Umbilical cord (tissue), 2 donors: ENCODE data around the gene PLEKHM3. TPM values are rescaled to one million over a fixed set of nuclear protein-coding genes. Genes with fewer than 3 reads are reported as not detected.

Source experiments
- DNase-seq: peaks from one replicate; pipeline ENCODE4 v3.0.0-alpha.2; 2015; ENCODE audit warnings: low spot score
- total RNA-seq: library from RNA; depleted of rRNA; stranded (reverse); fragments of >200 nt; gene quantifications from one replicate; pipeline ENCODE4 v1.2.3, GENCODE V29; 2014; ENCODE audit warnings: low replicate concordance; ENCODE audit not compliant: insufficient read depth

The PLEKHM3 gene
- total RNA-seq, 1 donor from 2014 or later: 27.0 TPM

- no peak for DNase-seq
These were observed 228.6 kb downstream of the PLEKHM3 start for GRCh38 chr2:207796585-207797350.

- peak; percentile 33 for DNase-seq
These were observed 233.0 kb downstream of the PLEKHM3 start for GRCh38 chr2:207792244-207792785.

DNA sequence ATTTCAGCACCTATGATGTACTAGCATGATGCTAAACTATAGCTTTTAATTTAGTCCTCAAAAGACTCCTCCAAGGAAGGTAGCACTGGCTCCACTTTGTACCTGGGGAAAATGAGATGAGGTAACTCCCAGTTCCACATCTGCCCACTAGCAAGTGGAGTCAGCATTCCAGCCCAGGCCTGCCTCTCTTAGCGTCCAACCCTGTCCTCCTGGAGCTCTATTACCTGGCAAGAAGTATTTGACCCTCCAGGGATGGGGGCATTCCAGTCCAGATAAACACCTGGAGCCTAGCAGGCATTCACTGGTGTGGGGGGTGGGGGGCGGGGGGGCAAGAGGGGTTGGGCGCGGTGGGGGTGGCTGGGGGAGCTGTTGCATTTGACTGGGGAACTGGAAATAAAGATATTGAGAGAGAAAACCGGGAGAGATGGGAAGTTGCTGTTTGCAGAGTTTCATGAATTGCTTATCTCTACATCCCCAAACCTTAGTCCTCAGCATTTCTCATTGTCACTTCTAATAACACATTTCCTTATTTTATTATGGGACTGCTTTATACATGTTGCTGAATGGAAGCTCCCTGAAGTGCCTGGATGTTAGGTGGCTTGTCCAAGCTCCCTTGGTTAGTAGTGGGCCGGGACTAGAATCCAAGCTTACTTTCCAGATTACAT, 233.6 kb downstream of the PLEKHM3 start:
- DNase-seq: no peak

DNA sequence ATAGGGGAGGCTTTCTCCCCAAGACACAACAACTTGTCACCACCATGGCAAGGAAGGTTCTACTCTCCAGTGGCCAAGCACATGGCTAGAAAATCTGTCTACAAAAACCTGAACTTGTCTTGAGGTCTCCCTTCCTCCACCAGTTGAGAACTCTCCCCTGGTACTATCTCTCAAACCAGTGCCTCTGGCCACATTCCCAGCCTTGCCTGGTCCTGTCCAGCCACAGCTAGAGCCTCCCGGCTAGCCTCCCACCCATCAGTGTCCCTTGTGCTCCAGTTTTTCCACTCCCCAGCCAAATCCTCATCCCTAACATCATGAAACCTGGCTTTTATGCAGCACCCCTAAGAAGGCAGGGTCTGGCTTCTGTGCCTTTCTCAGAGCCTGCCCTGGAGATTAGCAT, 234.4 kb downstream of the PLEKHM3 start:
- DNase-seq: no peak

- DNase-seq: no peak
These were observed 237.5 kb downstream of the PLEKHM3 start for GRCh38 chr2:207787800-207788199.

DNA sequence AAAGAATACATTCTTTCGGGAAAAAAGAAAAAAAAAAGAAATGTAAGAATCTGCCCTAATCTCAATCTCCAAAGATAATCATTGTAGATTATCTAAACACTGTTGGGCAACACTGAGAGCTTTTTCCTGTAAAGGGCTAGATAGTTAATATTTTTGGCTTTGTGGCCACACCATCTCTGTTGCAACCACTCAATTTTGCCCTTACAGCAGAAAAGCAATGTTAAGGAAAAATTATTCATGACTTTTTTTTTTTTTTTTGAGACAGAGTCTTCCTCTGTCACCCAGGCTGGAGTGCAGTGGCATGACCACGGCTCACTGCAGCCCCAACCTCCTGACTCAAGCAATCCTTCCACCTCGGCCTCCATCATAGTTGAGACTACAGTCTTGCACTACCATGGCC, 238.3 kb downstream of the PLEKHM3 start:
- no peak for DNase-seq

- DNase-seq: no peak
These were observed 240.4 kb downstream of the PLEKHM3 start for GRCh38 chr2:207784898-207785297.

- no peak for DNase-seq
These were observed 241.8 kb downstream of the PLEKHM3 start for GRCh38 chr2:207783514-207783913.

- DNase-seq: no peak
These were observed 242.9 kb downstream of the PLEKHM3 start for GRCh38 chr2:207782238-207783030.

- DNase-seq: no peak
These were observed 245.8 kb downstream of the PLEKHM3 start for GRCh38 chr2:207779523-207779922.

GRCh38 chr2:207778298-207778882, 246.9 kb downstream of the PLEKHM3 start:
- no peak for DNase-seq

DNA sequence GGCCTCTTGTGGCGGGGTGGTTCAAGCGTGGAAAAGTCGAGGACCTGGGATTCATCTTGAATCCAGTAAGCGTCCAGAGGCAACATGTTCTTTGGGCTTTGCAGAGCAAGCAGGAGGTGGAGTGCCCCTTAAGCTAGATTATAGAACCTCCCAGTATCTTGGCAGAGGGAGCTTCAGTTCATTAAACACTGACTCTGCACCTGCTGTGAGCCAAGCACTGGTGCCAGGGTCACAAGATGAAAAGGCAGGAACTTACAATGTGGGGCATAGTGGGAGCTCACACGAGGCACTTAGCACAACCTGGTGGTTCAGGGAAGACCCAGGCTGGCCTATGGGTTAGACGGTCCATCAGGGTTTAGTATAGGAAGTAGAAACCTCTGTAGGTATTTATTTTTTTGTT, 248.2 kb downstream of the PLEKHM3 start:
- DNase-seq: no peak

DNA sequence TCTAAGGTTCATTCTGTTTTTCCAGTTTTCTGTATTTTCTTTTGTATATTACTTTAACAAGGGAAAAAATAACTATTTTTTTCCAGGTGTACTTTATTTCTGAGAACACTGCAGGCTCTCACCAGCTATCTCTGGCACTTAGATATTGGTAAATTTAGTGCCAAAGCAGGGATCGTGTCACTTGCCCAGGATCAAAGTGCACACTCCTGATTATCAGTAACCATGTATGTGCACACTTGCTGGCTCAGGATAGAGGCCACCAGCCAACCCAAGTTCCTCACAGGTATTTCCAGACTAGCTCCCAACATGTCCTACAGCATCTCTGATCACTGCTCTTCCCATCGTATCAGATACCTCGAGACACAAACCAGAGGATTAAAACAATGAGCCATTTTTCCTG, 249.9 kb downstream of the PLEKHM3 start:
- DNase-seq: no peak

- DNase-seq: no peak
These were observed 252.5 kb downstream of the PLEKHM3 start for GRCh38 chr2:207772844-207773205.

GRCh38 chr2:207772081-207772843, 253.1 kb downstream of the PLEKHM3 start:
- no peak for DNase-seq

DNA sequence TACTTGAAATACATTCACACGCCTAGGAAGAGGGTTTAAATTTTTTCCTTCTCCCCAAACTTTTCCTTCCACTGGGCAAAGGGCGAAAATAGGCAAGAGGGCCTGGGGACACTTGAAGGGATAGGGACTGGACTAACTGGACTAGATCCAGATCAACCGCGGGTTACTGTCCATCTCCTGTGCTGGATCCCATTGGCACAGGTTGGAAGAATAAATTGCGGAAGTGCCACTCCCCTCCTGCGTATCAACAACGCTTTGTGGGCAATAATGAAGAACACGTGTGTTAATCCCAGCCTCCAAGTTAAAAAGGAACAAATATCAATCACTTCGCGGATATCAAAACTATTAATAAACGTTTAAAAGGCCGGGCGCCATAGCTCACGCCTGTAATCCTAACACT, 253.9 kb downstream of the PLEKHM3 start:
- no peak for DNase-seq

Other genes with a start within 250 kb of the PLEKHM3 start
- not detected for gene CRYGD, start 99.0 kb upstream of the PLEKHM3 start, total RNA-seq
- gene CRYGC, start 104.3 kb upstream of the PLEKHM3 start, total RNA-seq: not detected
- gene CRYGB, start 120.6 kb upstream of the PLEKHM3 start, total RNA-seq: not detected
- gene CRYGA, start 138.1 kb upstream of the PLEKHM3 start, total RNA-seq: not detected
- not detected for gene C2orf80, start 164.5 kb upstream of the PLEKHM3 start, total RNA-seq
- 122 TPM for gene IDH1, start 229.5 kb upstream of the PLEKHM3 start, total RNA-seq
- 29.6 TPM for gene PIKFYVE, start 240.7 kb upstream of the PLEKHM3 start, total RNA-seq